BJ (cell line): Measurements from ENCODE around the gene AKR1E2. TPM values are rescaled to one million over a fixed set of nuclear protein-coding genes. Genes with fewer than 3 reads are reported as not detected.
"Not testable (repeated sequence)": the region's sequence is repeated elsewhere in the genome, so short reads cannot be mapped to it uniquely, and the experiment has no call there.

Experiments used
- CTCF ChIA-PET: fragments of 350-600 bp; formaldehyde crosslinking; extraction: SDS; loops from one replicate; lab custom pipeline; 2021; ENCODE audit warnings: antibody characterized with exemption, inconsistent platforms; lab: Yijun Ruan, JAX
- POLR2A ChIA-PET: fragments of 300-600 bp; sonication (Branson Sonifier 250); formaldehyde crosslinking; extraction: SDS; loops from one replicate; lab custom pipeline; 2021; ENCODE audit warnings: antibody characterized with exemption; lab: Charles Lee
- DNase-seq: peaks from one replicate; pipeline ENCODE4 v3.0.0-alpha.2; 2011; ENCODE audit warnings: low read depth
- H3K27me3 ChIP-seq: 2 replicates; pipeline ENCODE4 v1.6.0; 2011; ENCODE audit warnings: low read length; ENCODE audit not compliant: control insufficient read depth, insufficient read depth
- H3K36me3 ChIP-seq: 2 replicates; pipeline ENCODE4 v1.5.1; 2011; ENCODE audit warnings: low read length; ENCODE audit not compliant: control insufficient read depth, insufficient read depth
- H3K4me3 ChIP-seq: 2 replicates; pipeline ENCODE4 v1.5.1; 2011; ENCODE audit warnings: low read depth, mild to moderate bottlenecking, control low read depth, low read length
- CTCF ChIP-seq: IDR thresholded peaks from 2 replicates; pipeline ENCODE4 v1.5.1; 2011; ENCODE audit warnings: low read depth, mild to moderate bottlenecking, control low read depth, inconsistent platforms, low read length, moderate library complexity; ENCODE audit not compliant: insufficient read depth
- polyA plus RNA-seq: library from polyadenylated mRNA; depleted of rRNA; stranded (reverse); fragments of >200 nt; gene quantifications from 2 replicates; pipeline ENCODE4 v1.2.3, GENCODE V29; 2011

Gene AKR1E2
- polyA plus RNA-seq, 1 experiment = 3.3 TPM

GRCh38 chr10:4813023-4813422 is 13.0 kb upstream of the AKR1E2 start:
- TF ChIP-seq CTCF = no peak
- H3K27me3 ChIP-seq = no peaks in the 10 kb centered on the region
- no peak overlapping the region for H3K4me3 ChIP-seq
- DNase-seq = peak; percentile 36
- H3K36me3 ChIP-seq = no peaks in the 10 kb centered on the region
- POLR2A ChIA-PET = no interaction called here
- CTCF ChIA-PET = interaction anchor here (0.9 to 2.9 kb wide), 3 partner anchors 33 to 629 kb away, joined by 4 to 9 read pairs (median 7); no protein-coding TSS in a partner anchor

- no peaks in the 10 kb centered on the region for H3K27me3 ChIP-seq
- no peak overlapping the region for H3K4me3 ChIP-seq
- no peak for DNase-seq
- no peaks in the 10 kb centered on the region for H3K36me3 ChIP-seq
- no peak for TF ChIP-seq CTCF
- POLR2A ChIA-PET = no interaction called here
- CTCF ChIA-PET = interaction anchor here (0.8 to 2.9 kb wide), 7 partner anchors 11 to 809 kb away, joined by 3 to 18 read pairs (median 4); partner anchors contain the start of gene AKR1E2
Measured at GRCh38 chr10:4813496-4813895, 12.5 kb upstream of the AKR1E2 start.

DNA sequence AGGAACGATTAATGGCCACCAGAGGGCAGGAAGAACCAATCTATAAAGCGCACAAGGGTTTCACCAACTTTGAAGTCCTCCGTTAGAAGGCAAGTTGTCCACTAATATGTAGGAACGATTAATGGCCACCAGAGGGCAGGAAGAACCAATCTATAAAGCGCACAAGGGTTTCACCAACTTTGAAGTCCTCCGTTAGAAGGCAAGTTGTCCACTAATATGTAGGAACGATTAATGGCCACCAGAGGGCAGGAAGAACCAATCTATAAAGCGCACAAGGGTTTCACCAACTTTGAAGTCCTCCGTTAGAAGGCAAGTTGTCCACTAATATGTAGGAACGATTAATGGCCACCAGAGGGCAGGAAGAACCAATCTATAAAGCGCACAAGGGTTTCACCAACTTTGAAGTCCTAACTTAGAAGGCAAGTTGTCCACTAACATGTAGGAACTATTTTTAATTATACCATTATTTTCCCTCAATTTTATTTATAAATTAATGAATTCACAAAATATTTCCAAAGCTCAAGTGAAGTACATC is 10.3 kb upstream of the AKR1E2 start:
- POLR2A ChIA-PET, DNase-seq, H3K36me3 ChIP-seq, H3K4me3 ChIP-seq, H3K27me3 ChIP-seq: not testable (repeated sequence)
- CTCF ChIA-PET = interaction anchor here (0.7 to 2.5 kb wide), 24 partner anchors 8 to 807 kb away, joined by 3 to 23 read pairs (median 6); partner anchors contain the start of gene AKR1E2

GRCh38 chr10:4816966-4817365 is 9.0 kb upstream of the AKR1E2 start:
- Histone ChIP-seq H3K27me3 (no peaks in the 10 kb centered on the region), H3K4me3 (no peak overlapping the region), H3K36me3 (no peaks in the 10 kb centered on the region)
- no peak for TF ChIP-seq CTCF
- no peak for DNase-seq
- POLR2A ChIA-PET = no interaction called here
- CTCF ChIA-PET = interaction anchor here (1.0 kb wide), 1 partner anchor 10 kb away, joined by 4 read pairs; the partner anchor contains the start of gene AKR1E2

DNA sequence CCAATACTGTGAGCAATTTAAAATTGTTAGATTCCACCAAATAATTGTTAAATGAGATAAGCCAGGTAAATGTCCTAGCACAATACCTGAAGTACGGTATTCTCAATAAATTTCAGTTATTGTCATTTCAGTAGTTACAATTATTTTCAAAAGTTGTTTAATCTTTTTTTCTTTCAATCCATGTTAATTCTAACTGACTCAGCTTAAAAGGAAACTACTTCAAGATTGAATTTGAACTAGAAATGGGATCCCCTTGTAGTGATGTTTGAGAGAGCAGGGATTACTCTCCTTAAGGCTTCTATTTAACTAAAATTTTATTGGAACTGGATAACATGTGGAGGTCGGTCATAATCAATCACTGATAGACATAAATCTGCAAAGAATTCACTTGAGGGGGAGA is 6.9 kb upstream of the AKR1E2 start:
- ChIA-PET CTCF (no interaction called here), POLR2A (no interaction called here)
- Histone ChIP-seq H3K36me3 (no peaks in the 10 kb centered on the region), H3K27me3 (no peaks in the 10 kb centered on the region), H3K4me3 (no peak overlapping the region)
- DNase-seq = no peak
- no peak for TF ChIP-seq CTCF

DNA sequence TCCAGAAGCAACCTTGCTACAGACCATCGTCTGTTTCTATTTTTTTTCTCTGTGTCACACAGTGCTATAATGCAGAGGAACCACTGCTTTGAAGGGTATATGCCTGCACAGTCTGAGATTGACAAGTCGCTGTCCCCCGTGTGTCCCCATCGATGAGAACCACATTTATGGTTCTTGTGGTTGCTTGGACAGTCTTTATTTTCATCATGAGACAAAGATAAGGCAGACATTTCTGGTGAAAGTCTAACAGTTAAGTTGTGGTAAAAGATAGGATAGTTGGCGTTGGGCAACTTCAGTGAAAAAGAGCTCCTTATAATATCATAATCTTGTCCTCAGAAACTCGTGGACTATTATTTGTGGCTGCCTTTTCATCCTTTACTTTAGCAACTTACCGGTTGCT is 6.3 kb upstream of the AKR1E2 start:
- Histone ChIP-seq H3K27me3 (no peaks in the 10 kb centered on the region), H3K36me3 (no peaks in the 10 kb centered on the region), H3K4me3 (no peak overlapping the region)
- DNase-seq = no peak
- POLR2A ChIA-PET = no interaction called here
- CTCF ChIA-PET = interaction anchor here (0.6 kb wide), 1 partner anchor 307 kb away, joined by 4 read pairs; no protein-coding TSS in a partner anchor
- no peak for TF ChIP-seq CTCF
